ENCODE data around the gene SMG1.
"Not testable (repeated sequence)": the region's sequence is repeated elsewhere in the genome, so short reads cannot be mapped to it uniquely, and the experiment has no call there.

Gene SMG1

DNA sequence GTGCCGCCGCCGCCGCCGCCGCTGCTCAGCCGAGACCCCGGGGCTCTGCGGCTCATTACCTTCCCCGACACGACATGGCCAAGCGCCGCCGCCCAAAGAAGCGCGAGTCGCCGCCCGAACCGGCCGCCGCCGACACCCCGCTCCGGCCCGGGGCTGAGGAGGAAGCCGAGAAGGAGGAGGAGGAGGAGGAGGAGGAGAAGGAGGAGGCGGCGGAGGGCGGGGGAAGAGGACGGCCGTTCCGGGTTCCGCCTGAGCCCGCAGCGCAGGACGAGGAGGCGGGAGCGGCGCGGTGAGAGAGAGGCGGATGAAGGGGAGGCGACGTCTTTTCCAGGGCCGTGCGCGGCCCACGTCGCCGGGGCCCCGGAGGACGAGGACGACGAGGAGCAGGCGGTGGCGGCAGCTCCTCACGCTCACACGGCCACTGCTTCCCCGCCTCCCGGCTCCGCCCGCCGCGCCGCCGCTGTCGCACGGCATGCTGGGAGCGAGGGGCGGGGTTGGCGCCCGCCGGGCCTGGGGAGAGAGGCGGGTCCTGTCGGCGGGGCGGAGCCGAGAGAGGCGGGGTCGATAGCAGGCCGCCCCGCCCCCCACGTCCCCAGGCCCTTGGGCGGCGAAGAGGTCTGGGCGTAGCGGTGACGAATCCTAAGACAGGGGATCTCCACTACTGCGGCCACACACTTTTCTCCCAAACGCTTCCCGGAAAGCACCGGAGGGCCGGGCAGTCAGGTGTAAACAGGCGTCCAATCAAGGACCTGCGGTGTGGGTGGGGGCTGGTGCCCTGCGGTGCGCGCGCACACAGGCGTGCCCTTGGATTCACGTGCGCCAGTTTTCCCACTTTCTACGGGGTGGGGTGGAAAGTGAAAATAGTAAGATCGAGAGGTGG, at the start of gene SMG1:
SMG1 (minus strand) TSS at position 423 of the 880 bp plus-strand sequence; CDS start at position 56, 367 bp downstream.
- TF ChIP-seq GATA2, GATA3 (IDR thresholded peaks at IDR 0.05; ENCODE audit: low read depth, low read length): not testable (repeated sequence)

DNA sequence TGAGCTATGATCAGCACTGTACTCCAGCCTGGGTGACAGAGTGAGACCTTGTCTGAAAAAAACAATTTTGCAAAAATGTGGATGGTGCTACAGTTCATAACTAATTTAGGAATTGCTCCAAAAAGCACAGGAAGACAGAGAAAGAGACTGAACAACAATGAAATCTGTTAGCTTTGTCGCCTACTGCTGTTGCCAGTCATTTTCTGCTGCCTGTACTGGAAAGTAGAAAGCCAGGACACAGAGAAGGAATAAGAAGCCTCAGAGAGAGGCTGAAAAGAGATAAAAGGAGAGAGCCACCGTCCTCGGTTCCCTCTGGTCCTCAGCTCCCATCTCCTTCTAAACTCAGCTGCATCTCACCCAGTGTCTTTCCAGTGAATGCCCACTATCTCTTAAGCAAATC, 48.9 kb upstream of the SMG1 start:
- TF ChIP-seq GATA3 (IDR thresholded peaks at IDR 0.05; ENCODE audit: low read depth, low read length), result no peak
- TF ChIP-seq GATA2 (IDR thresholded peaks at IDR 0.05; ENCODE audit: low read depth, low read length), result no peak

DNA sequence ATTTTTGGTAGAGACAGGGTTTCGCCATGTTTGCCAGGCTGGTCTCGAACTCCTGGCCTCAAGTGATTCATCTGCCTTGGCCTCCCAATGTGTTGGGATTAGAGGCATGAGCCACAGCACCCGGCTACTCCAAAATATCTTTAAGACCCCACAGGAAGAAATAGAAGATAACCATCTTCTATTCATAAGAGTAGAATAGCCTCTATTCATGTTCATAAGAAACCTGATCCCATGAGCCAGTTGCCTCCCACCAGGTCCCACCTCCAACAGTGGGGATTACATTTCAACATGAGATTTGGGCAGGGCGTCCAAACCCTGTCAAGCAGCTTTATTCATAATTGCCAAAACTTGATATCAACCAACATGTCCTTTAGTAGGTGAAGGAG, 43.6 kb upstream of the SMG1 start:
- TF ChIP-seq GATA2 (IDR thresholded peaks at IDR 0.05; ENCODE audit: low read depth, low read length) (no peak), GATA3 (IDR thresholded peaks at IDR 0.05; ENCODE audit: low read depth, low read length) (no peak)

DNA sequence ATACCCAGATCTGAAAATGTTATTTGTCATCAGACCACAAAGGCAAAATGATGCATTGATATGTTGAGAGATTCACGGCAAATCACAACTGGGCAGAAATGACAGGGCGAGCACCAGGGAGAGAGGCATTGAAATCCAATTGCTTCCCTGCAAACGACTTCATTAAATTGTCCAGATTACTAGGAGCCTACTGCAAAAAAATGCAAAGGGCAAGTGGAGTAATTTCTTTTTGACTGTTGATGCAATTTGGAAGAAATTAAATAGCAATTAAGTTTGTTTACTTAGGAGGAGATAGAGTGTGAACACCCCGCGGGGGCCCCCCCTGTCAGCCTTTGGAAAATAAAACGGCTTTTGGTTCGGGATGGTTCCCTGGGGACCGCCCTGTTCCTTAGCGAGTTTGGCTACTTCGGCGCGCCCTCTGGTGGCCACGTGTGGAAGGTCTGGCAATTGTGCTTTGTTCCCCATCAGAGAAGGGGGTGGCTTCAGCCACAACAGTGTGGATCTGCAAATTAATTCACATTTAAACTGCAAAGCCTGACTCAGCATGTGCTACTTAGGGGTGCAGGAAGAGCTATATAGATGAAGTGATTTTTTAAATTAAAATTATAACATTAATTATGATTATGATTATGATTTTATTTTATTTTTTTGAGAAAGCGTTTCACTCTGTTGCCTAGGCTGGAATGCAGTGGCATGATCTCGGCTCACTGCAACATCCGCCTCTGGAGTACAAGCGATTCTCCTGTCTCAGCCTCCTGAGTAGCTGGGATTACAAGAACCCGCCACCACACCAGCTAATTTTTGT, 43.0 kb upstream of the SMG1 start:
- TF ChIP-seq GATA3 (IDR thresholded peaks at IDR 0.05; ENCODE audit: low read depth, low read length) (no peak), GATA2 (IDR thresholded peaks at IDR 0.05; ENCODE audit: low read depth, low read length) (no peak)

GRCh38 chr16:18966791-18967190, 40.6 kb upstream of the SMG1 start:
- TF ChIP-seq GATA3 (IDR thresholded peaks at IDR 0.05; ENCODE audit: low read depth, low read length) (no peak), GATA2 (IDR thresholded peaks at IDR 0.05; ENCODE audit: low read depth, low read length) (no peak)

DNA sequence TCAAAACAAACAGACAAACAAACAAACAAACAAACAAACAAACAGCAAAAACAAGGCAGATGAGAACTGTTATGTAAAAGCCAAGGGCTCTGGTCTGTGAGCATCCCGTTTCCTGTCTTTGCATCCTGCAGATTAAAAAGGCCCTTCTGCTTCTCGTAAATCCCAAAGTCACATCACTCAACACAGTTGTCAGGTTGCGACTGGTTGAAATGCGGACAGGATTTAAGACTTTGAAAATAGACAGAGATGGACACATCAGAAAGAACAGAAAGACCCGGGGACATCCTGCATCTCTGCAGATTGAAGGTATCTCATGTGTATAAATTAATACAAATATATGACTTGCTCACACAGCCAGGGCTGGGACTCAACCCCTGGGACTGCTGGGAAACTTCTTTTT, 39.3 kb upstream of the SMG1 start:
- TF ChIP-seq GATA2 (IDR thresholded peaks at IDR 0.05; ENCODE audit: low read depth, low read length) (no peak), GATA3 (IDR thresholded peaks at IDR 0.05; ENCODE audit: low read depth, low read length) (no peak)

DNA sequence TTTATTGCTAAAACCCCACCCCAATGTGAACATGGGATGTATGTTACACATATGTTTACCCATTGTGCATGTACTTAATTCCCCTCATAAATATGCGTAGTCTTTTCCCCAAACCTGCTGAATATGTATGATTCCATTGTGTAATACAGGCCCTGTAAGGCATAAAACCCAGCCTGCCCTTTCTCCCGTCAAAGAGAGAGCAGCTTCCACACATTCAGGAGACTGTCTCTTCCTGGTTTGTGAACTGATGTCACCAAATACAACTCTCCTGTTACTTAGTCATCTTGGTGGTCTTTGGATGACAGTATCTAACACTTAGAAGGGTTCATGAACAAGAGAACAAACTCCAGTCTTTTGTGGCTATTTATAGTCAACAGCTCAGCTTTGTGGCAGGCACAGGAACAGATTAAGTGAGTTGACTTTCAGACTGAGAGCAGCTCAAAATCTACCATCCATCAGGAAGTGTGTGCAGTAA, 32.9 kb upstream of the SMG1 start:
- TF ChIP-seq GATA3 (IDR thresholded peaks at IDR 0.05; ENCODE audit: low read depth, low read length), result no peak
- no peak for TF ChIP-seq GATA2 (IDR thresholded peaks at IDR 0.05; ENCODE audit: low read depth, low read length)

GRCh38 chr16:18958621-18959029, 32.4 kb upstream of the SMG1 start:
- TF ChIP-seq GATA2 (IDR thresholded peaks at IDR 0.05; ENCODE audit: low read depth, low read length), result no peak
- TF ChIP-seq GATA3 (IDR thresholded peaks at IDR 0.05; ENCODE audit: low read depth, low read length), result no peak

- no peak for TF ChIP-seq GATA3 (IDR thresholded peaks at IDR 0.05; ENCODE audit: low read depth, low read length)
- TF ChIP-seq GATA2 (IDR thresholded peaks at IDR 0.05; ENCODE audit: low read depth, low read length), result no peak
These were observed 27.3 kb upstream of the SMG1 start for GRCh38 chr16:18953547-18953946.

DNA sequence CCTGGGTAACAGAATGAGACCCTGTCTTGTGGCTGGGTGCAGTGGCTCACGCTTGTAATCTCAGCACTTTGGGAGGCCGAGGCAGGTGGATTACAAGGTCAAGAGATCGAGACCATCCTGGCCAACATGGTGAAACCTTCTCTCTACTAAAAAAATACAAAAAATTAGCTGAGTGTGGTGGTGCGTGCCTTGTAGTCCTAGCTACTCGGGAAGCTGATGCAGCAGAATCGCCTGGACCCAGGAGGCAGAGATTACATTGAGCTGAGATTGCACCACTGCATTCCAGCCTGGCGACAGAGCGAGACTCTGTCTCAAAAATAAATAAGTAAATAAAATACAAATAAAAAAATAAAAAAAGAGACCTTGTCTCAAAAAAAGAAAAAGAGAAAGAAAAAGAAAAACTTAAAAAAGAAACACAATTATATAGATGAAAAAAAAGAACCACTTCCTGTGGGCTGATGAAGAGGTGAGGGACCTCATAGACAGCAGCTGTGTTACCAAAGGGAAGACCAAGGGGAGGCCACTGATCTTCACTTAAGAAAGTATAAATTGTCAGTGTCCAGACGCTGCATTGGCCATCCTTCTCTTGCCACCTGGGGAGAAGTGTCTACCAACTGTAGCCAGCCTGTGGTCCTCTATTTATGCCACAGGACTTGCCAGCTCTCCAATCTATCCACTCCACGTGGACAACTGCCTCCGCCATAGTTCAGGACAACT, 24.4 kb upstream of the SMG1 start:
- TF ChIP-seq GATA2 (IDR thresholded peaks at IDR 0.05; ENCODE audit: low read depth, low read length) (no peak), GATA3 (IDR thresholded peaks at IDR 0.05; ENCODE audit: low read depth, low read length) (no peak)

DNA sequence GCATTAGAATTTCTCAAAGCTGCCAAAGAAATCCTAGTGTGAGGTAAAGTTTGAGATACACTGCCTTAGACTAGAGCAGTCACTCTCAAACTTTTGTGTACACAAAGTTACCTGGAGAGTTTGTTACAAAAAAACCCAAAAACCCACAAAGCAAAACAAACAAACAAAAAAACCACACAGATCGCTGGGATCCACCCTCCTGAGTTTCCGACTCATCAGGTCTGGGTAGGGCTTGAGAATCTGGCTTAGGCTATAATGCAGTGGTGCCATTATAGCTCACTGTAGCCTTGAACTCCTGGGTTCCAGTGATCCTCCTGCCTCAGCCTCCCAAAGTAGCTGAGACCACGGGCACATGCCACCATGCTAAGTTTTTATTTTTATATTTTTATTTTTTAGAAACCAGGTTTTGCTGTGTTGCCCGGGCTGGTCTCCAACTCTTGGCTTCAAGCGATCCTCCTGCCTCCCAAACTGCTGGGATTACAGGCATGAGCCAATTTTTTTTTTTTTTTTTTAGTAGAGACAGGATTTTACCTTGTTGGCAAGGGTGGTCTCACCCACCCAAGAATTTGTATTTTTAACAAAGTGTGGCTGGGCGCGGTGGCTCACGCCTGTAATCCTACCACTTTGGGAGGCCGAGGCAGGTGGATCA, 22.3 kb upstream of the SMG1 start:
- TF ChIP-seq GATA3 (IDR thresholded peaks at IDR 0.05; ENCODE audit: low read depth, low read length) (no peak), GATA2 (IDR thresholded peaks at IDR 0.05; ENCODE audit: low read depth, low read length) (no peak)

DNA sequence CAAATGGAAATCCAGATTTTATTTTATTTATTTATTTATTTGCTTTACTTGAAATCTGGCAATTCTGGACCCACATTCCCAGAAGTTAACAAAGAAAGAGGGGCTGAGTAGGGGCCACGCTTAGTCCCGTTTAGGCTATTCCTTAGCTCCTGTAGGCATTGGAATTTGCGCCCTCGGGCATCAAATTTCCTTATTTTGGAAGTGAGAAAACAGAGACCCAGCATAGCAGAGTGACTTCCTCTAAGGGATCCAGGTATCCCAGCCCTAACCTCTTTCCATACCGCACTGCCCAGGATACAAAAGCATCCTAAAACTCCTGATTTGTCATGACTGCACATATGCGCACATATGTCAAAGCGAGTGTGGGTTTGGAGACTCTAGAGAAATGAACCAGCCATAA, 19.0 kb upstream of the SMG1 start:
- TF ChIP-seq GATA3 (IDR thresholded peaks at IDR 0.05; ENCODE audit: low read depth, low read length) (no peak), GATA2 (IDR thresholded peaks at IDR 0.05; ENCODE audit: low read depth, low read length) (no peak)

DNA sequence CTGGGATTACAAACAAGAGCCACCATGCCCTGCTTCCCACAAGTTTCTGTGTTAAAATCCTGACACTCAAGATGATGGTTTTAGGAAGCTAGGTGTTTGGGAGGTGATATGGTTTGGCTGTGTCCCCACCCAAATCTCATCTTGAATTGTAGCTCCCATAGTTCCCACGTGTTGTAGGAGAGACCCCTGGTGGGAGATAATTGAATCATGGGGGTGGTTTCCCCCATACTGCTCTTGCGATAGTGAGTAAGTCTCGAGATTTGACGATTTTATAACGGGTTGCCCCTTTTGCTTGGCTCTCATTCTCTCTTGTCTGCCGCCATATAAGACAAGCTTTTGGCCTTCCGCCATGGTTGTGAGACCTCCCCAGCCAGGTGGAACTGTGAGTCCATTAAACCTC, 17.2 kb upstream of the SMG1 start:
- TF ChIP-seq GATA2 (IDR thresholded peaks at IDR 0.05; ENCODE audit: low read depth, low read length), result no peak
- TF ChIP-seq GATA3 (IDR thresholded peaks at IDR 0.05; ENCODE audit: low read depth, low read length), result no peak
